NCI-H2171 treated with DMSO at 0.1 percent for 48 hours (cell line): ENCODE measurements around the gene WDR64.
"Not testable (repeated sequence)": the region's sequence is repeated elsewhere in the genome, so short reads cannot be mapped to it uniquely, and the experiment has no call there.

ENCODE experiments used
- DNase-seq: peaks from one replicate; lab custom pipeline; 2025; lab: John Stamatoyannopoulos, UW

Gene WDR64

DNA sequence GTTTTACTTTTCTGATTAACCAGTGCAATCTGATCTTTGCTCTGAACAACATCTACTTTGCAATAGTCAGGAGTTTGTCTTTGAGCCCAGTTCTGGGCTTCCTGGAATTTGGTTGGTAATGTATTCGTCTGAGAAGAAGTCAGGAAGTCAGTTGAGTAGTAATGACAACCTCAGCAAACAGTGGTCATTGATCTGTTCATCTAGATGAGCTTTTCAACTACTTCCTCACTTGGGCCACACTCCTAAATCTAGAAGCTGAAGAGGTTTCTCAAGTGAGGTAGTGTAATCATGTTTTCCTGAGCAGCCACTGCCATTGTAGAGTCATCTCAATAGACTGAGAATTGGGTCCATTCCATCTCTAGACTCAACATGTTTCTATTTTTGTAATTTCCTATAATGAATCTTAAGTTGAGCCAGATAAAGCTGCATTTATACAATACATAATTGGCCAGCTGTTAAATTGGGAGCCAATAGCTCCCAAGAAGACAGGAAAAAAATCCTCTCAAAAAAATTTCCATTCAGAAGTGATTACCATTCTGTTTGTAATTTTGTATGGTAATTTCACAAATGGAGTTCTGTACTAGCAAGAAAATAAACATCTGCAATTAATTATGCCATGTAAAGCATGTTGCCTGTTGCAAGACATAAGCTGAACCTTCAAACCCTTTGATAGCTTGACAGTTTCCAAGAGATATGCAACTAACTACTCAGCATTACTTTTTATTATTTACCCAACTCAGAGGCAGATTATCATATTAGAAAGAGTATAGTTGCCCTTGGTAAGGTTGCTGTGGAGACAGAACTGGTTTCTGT, 49.6 kb downstream of the WDR64 start:
- no peak for DNase-seq

- DNase-seq = no peak
Observed at GRCh38 chr1:241702442-241703373, 50.6 kb downstream of the WDR64 start.

DNA sequence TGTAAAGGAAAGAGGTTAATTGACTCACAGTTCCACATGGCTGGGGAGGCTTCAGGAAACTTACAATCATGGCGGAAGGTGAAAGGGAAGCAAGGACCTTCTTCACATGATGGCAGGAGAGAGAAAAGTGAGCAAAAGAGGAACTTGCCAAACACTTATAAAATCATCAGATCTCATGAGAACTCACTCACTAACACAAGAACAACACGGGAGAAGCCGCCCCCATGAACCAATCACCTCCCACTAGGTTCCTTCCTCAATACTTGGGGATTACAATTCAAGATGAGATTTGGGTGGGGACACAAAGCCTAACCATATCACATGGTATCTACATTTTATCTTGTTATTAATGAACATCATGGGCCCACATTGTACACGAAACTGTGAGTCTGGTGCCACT, 51.7 kb downstream of the WDR64 start:
- not testable (repeated sequence) for DNase-seq

DNA sequence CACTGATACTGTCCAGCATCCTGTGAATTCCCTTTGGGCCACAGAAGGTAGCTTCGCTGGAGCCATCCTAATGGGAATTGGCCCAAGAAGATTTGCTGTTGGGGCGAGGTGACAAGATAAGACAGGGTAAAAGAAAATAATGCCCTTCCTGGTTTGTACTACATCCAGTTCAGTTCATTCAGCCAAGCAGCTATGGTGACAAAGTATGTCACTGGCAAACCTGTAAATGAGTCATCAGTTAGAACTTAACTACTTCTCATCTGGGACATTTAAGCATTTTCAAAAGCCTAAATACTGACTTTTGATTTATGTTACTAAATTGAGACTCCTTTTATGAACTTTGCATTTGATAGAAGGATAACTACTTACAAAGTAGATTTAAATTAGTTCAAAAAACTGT, 54.2 kb downstream of the WDR64 start:
- no peak for DNase-seq

- DNase-seq = no peak
Observed at GRCh38 chr1:241706967-241707366, 54.9 kb downstream of the WDR64 start.

GRCh38 chr1:241707442-241707841, 55.4 kb downstream of the WDR64 start:
- no peak for DNase-seq

DNA sequence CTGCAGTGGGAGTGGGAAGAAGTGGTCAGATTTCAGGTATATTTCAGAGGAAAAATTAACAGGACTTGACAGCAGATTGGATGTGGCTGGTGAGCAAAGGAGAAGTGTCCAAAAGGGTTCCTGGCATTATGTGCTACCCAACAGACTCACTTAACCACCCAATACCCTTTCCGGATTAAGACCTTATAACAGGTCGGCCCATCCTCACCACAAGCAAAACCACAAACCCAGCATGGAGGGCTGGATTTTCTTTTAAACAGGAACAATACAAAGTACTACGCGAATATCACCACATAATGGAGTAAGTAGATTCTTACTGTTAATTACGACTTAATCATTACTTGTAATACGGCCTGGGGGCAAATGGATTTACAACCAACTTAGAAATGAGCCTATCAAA, 59.2 kb downstream of the WDR64 start:
- DNase-seq = no peak

- DNase-seq = no peak
Observed at GRCh38 chr1:241713316-241713715, 61.2 kb downstream of the WDR64 start.

DNA sequence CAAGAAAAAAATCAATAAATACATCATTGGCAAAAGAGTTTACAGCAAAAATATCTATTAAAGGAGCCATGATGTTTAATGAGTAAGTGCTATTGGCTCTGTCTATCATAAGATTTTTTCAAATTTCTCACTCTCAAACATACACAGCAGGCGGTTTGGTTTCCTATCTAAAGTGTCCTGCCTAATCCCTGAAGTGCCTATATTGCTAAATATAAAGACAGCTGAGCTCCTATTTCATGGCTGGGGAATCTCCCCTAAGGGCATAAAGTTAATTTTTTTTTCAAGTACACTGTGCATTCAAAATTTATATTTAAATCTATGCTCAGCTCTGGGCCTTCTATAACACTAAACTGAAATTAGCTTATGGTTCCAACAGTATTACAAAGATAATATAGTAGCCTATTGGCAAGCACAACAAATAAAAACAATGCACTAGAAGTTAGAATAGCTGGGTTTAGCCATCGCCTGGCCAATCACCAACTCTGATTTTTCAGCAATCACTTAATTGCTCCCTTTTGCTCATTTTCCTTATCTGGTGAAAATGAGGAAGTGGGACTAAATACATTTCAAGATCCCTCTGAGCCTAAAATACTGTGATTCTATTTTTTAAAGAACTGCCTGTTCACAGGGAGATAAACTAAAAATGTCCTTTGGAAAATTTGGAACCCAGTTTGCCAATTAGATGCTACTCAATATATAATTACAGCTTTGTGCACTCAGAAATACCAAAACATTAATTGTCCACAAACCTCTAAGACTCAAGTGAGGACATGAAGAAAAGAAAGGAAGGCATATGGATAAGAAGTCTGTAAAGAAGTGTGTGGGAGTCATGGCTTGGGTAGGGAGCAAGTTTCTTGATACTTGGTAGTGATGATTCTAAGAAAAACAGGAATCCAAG, 62.5 kb downstream of the WDR64 start:
- DNase-seq = no peak

DNA sequence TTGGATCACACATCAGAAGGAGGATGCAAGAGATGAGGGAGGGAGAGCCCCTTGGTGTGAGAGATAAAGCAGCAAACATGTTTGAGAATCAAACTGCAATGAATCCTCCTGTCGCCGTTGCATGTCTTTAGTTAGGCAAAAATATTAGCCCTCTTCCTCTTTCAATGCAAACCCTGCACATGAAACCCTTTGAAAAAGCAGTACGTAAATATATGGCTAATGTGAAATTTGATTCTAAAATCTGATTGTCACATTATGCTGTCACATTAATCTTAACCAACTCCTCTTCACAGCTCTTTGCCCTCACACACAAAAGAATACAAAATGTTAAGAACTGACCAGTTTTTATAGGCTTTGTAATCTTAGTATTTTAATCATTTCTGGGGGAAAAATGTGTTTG, 63.4 kb downstream of the WDR64 start:
- DNase-seq = no peak

- no peak for DNase-seq
Observed at GRCh38 chr1:241715956-241716355, 63.9 kb downstream of the WDR64 start.

DNA sequence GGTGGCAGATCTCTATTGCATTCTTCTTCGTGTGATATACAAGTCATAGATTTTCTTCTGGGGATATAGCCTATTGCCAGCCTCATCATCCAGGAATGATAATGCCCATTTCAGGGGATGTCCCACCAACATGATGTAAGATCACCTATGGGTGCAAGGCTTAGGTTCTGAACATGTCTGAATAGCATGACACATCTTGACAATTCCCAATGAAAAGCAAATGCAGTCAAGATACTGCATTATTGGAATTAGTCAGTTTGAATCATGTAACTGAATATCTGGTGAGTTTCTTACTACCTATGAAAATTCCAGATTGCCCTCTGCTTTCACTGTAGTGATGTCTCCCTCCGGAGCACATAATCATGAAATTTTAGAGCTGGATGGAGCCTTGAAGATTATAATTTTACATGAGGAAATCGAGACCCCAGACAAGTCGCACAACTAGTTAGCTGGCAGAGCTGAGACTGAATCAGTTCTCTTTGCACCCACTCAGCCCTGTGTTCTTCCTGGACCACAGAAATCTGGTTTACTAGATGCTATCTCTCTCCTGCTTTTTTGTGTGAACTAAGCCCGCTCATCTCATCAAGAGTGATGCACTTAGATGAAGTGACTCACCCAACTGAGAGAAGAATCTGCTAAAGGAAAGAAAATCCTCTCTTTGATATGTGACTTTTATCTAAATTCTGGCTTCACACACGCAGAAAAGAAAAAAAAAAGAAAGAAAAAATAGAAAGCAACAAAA, 65.0 kb downstream of the WDR64 start:
- DNase-seq = no peak

- no peak for DNase-seq
Observed at GRCh38 chr1:241717975-241718374, 65.9 kb downstream of the WDR64 start.

- DNase-seq = no peak
Observed at GRCh38 chr1:241721011-241721410, 68.9 kb downstream of the WDR64 start.

- no peak for DNase-seq
Observed at GRCh38 chr1:241722947-241723346, 70.9 kb downstream of the WDR64 start.

GRCh38 chr1:241724741-241725356, 72.8 kb downstream of the WDR64 start:
- DNase-seq = no peak

DNA sequence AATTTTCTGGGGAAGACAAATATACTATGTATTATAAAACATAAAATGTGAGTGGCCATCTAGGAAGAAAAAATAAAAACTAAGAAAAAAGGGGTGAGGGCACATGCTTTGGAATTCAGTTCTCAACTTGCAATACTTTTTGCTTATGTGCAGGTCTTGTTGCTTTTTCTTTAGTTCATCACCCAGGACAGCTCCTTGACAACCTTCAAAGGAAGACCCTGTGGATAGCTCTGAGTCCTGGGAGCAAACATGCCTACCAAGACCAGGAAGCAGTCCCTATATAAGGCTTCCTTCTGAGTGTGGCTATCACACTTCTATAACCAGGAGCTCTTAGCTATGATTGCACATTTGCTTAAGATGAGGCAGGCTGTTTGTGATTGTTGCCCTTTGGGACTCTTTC, 78.0 kb downstream of the WDR64 start:
- no peak for DNase-seq

GRCh38 chr1:241733899-241734298, 81.8 kb downstream of the WDR64 start:
- no peak for DNase-seq

- no peak for DNase-seq
Observed at GRCh38 chr1:241734533-241734932, 82.5 kb downstream of the WDR64 start.

- DNase-seq = not testable (repeated sequence)
Observed at GRCh38 chr1:241735493-241735926, 83.4 kb downstream of the WDR64 start.

DNA sequence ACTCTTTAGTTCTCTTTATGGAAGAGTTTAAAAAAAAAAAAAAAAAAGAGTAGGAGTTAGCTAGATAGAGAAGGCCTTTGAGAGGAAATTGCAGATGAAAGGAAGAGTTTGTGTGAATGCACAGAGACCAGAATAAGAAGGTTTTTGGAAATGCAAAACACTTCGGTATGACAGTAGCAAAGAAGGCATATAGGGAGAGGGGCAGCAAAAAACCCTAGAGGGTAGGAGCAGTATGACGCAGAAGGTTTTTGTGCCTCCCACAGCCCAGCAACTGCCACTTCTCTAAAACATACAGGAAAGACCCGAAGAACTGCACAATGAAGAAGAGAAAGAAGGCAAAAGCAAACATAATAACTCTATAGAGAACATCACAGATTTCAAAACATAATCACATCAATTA, 84.3 kb downstream of the WDR64 start:
- no peak for DNase-seq
